Stimulated activated CD8-positive, alpha-beta memory T cell treated with anti-CD3 and anti-CD28 coated beads, Interleukin-7, amount 100 ng/mL, for 24 hours (primary cell): ENCODE results near the gene LMAN2.
"Not testable (repeated sequence)": the region's sequence is repeated elsewhere in the genome, so short reads cannot be mapped to it uniquely, and the experiment has no call there.

Source experiments
- DNase-seq: peaks from one replicate; pipeline ENCODE4 v3.0.0-alpha.2; 2020; ENCODE audit warnings: low read depth

LMAN2 gene

GRCh38 chr5:177364159-177364962, 12.9 kb upstream of the LMAN2 start:
- DNase-seq: no peak

- DNase-seq: no peak
These were observed 12.1 kb upstream of the LMAN2 start for GRCh38 chr5:177363565-177363964.

GRCh38 chr5:177362610-177363507, 11.4 kb upstream of the LMAN2 start:
- no peak for DNase-seq

GRCh38 chr5:177362292-177362609, 10.8 kb upstream of the LMAN2 start:
- no peak for DNase-seq

- no peak for DNase-seq
These were observed 10.2 kb upstream of the LMAN2 start for GRCh38 chr5:177361418-177362291.

- not testable (repeated sequence) for DNase-seq
These were observed 9.3 kb upstream of the LMAN2 start for GRCh38 chr5:177360740-177361139.

GRCh38 chr5:177359860-177360259, 8.4 kb upstream of the LMAN2 start:
- no peak for DNase-seq

GRCh38 chr5:177359451-177359851, 8.0 kb upstream of the LMAN2 start:
- no peak for DNase-seq

- DNase-seq: no peak
These were observed 6.9 kb upstream of the LMAN2 start for GRCh38 chr5:177358370-177358819.

- no peak for DNase-seq
These were observed 6.2 kb upstream of the LMAN2 start, which contains the start of gene RGS14 for GRCh38 chr5:177357459-177358351. Gene RGS14 (plus strand): TSS chr5:177357924. CDS start chr5:177358025, 101 bp downstream.

GRCh38 chr5:177357146-177357458, 5.6 kb upstream of the LMAN2 start:
- DNase-seq: no peak

GRCh38 chr5:177356746-177357145, 5.3 kb upstream of the LMAN2 start:
- no peak for DNase-seq

- DNase-seq: no peak
These were observed 4.3 kb upstream of the LMAN2 start for GRCh38 chr5:177355868-177356168.

GRCh38 chr5:177355162-177355867, 3.8 kb upstream of the LMAN2 start:
- DNase-seq: no peak

- no peak for DNase-seq
These were observed 3.2 kb upstream of the LMAN2 start for GRCh38 chr5:177354711-177355110.

GRCh38 chr5:177354256-177354655, 2.8 kb upstream of the LMAN2 start:
- DNase-seq: no peak

- no peak for DNase-seq
These were observed 1.6 kb upstream of the LMAN2 start for GRCh38 chr5:177353093-177353492.

GRCh38 chr5:177350776-177351391, 584 bp downstream of the LMAN2 start:
- no peak for DNase-seq

- DNase-seq: no peak
These were observed 1.7 kb downstream of the LMAN2 start for GRCh38 chr5:177349762-177350161.

GRCh38 chr5:177349362-177349647, 2.2 kb downstream of the LMAN2 start:
- DNase-seq: no peak

GRCh38 chr5:177347699-177348098, 3.8 kb downstream of the LMAN2 start:
- DNase-seq: no peak
